VCaP (cell line): ENCODE measurements around the gene RERE.

Experiments
- H3K27ac ChIP-seq: fragments of 450-650 bp; 2 replicates; pipeline ENCODE4 v1.5.1; 2017
- TF ChIP-seq, protein P1 (sequence below): fragments of 450-650 bp; conservative IDR thresholded peaks from 2 replicates; pipeline ENCODE4 v1.5.1; 2017; ENCODE audit warnings: mild to moderate bottlenecking, moderate library complexity

RERE gene

DNA sequence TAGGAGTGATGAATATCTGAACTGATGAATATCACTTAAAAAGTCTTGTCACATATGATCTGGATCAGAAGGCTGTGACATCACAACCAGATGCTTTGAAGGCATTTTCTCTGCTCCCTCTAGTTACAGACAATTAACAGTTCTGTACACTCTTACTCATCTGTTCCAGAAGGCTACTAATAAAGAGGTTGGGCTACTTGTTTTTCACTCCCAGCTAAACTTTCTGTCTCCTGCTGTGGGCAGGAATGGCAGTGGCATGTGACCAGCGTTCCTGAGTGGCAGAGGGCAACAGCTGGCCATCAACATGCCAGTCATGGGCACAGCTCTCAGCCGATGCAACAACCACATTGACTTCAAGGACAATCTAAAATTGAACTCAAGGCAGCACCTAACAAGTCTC lies 432.9 kb downstream of the RERE start:
- TF ChIP-seq, protein P1, sequence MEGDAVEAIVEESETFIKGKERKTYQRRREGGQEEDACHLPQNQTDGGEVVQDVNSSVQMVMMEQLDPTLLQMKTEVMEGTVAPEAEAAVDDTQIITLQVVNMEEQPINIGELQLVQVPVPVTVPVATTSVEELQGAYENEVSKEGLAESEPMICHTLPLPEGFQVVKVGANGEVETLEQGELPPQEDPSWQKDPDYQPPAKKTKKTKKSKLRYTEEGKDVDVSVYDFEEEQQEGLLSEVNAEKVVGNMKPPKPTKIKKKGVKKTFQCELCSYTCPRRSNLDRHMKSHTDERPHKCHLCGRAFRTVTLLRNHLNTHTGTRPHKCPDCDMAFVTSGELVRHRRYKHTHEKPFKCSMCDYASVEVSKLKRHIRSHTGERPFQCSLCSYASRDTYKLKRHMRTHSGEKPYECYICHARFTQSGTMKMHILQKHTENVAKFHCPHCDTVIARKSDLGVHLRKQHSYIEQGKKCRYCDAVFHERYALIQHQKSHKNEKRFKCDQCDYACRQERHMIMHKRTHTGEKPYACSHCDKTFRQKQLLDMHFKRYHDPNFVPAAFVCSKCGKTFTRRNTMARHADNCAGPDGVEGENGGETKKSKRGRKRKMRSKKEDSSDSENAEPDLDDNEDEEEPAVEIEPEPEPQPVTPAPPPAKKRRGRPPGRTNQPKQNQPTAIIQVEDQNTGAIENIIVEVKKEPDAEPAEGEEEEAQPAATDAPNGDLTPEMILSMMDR: no peak
- no peak overlapping the region for H3K27ac ChIP-seq

DNA sequence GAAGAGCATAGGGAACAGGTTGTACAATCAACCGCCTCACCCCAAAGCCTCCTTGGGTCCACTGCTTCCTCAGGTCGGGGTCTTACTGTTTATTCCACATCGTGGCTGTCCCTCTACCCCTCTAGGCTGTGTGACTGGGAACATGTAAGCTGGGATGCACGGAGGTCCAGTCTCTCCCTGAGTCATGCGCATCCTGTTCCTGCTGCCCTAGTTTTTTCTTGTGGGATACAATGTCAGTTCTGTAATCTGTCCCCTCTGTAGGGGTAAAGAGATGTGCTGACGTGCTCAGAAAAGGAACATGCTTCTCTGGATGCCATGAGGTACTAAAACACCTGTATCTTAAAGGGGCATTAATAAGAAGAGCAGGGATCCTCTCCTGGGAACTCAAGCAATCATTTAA lies 433.4 kb downstream of the RERE start:
- no peak overlapping the region for H3K27ac ChIP-seq
- TF ChIP-seq, protein P1: no peak

DNA sequence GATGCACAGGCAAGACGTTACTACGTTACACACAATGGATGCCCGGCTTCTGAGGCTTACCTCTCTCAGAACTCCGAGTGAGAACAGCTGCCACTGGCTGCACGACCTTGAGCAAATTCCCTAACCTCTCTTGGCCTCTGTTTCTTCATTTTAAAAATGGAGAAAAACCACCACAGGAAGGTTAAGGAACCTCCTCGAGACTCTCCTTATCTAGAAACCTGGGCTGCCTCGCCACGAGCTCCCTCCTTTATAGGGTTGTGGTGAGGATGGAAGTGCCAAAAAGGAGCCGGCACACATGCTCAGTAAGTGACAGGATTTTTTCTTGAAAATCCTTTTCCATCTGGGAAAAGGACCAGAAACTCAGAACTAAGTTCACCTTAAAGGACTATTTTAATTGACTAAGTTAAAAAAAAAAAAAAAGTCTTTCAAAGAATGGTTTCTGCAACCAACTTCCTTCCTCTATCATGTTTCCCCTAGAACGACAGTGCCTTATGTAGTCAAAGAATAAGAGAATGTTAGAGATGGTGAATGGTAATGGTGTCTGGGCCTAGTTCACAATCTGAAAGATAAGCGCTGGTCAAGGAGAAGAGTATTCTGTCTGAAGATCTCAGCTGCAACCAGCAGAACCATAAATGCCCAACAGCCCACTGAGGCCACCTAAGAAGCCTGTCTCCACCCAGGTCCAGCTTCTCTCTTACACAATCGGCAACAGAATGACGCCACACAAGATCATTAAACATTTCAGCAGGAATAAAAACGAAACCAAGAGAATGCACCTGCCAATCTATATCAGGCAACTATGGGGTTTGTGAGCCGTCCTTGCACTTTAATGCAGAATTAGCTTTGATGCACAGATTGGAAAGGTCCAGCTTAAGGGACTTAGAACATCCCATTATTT lies 434.6 kb downstream of the RERE start:
- TF ChIP-seq, protein P1: no peak
- H3K27ac ChIP-seq: peak overlapping the region; percentile 44

DNA sequence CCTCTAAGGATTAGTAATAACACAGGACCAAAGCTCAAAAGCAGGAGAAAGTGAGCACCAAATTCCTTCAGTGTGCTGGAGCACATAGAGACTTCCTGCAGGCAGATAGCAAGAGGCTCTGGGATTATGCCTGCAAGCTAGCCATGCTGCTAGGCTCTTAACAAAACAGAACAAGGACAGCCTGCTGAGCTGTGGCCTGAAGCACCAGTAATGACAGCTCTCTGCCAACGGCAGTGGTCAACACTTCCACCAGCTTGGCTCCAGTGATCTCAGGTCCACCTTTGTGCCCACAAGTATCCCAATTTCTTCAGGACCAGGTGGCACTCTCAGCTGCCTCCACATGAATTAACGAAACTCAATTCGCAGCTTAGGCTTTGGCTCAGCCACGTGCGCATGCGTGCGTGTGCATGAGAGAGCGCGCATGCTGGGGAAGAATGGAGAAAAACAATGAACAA lies 435.4 kb downstream of the RERE start:
- TF ChIP-seq, protein P1: no peak
- peak overlapping the region; percentile 44 for H3K27ac ChIP-seq

DNA sequence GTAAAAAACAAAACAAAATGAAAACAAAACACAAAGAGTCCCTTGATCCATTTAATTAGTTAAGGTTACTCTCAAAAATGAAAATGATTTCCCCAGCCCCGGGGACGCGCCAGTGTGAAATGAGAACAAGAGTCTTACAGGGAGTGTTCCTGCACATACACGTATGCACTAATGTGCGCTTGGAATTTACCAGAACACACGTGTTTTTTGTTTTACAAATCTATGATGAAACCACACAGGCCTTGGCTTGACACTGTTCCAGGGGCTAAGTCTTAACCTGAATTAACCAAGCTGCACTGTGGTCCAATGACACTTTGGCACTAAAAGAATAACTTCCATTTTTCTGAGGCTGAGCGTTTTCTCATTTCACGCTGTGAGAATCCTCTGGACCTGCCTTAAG lies 435.8 kb downstream of the RERE start:
- peak overlapping the region; percentile 44; the same call in 1 of the 2 replicates for H3K27ac ChIP-seq
- TF ChIP-seq, protein P1: no peak

DNA sequence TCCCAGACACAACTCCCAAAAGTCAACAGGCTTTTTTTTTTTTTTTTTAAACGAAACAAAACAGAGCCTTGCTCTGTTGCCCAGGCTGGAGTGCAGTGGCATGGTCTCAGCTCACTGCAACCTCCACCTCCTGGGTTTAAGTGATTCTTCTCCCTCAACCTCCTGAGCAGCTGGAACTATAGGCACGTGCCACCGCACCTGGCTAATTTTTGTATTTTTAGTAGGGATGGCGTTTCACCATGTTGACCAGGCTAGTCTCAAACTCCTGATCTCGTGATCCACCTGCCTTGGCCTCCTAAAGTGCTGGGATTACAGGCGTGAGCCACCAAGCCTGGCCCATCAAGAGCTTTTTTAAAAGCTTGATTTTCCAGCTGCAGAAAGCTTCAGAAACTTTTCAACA lies 437.1 kb downstream of the RERE start:
- peak overlapping the region; percentile 45; the same call in 1 of the 2 replicates for H3K27ac ChIP-seq

DNA sequence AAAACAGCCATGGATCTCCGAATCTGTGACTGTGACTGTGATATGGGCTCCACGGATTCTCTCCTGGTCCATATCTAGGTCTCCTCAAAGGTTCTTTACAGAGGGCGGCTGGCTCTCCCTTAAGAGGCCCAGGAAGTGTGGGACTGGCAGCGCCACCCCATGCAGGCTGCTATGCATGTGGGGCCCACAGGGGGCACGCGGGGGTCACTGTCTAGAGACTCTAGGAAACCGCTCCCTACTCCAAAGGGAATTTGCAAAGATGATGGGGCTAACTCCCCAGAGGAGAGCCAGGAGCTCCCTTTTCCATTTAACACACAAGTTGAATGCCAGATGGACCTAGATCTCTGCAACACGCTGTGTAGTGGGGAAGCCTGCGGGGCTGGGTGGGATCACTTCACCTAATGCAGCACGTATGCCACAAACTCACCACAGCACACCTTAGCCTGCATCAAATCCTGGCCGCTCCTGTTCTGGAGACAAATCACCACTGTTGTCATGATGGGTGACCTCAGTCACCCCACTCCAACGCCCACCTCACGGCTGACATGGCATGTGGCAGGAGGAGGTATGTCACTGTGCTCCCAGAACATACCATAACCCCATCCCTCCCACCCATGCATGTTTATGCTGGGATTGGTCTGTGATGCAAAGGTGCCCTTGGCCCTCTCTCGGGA lies 437.8 kb downstream of the RERE start:
- peak overlapping the region; percentile 45 for H3K27ac ChIP-seq
- TF ChIP-seq, protein P1: no peak
